HG03457 (cell line): ENCODE results near the gene TM4SF4.

Experiments
- ATAC-seq: cut with Tn5 transposase; IDR thresholded peaks from one replicate; pipeline ENCODE4 v1.9.1; 2021; ENCODE audit warnings: moderate number of reproducible peaks; ENCODE audit not compliant: unreplicated experiment

The TM4SF4 gene

GRCh38 chr3:149509526-149509925, 35.0 kb downstream of the TM4SF4 start:
- ATAC-seq = no peak

GRCh38 chr3:149510480-149510879, 36.0 kb downstream of the TM4SF4 start:
- no peak for ATAC-seq

GRCh38 chr3:149511040-149511626, 36.6 kb downstream of the TM4SF4 start:
- ATAC-seq = no peak

DNA sequence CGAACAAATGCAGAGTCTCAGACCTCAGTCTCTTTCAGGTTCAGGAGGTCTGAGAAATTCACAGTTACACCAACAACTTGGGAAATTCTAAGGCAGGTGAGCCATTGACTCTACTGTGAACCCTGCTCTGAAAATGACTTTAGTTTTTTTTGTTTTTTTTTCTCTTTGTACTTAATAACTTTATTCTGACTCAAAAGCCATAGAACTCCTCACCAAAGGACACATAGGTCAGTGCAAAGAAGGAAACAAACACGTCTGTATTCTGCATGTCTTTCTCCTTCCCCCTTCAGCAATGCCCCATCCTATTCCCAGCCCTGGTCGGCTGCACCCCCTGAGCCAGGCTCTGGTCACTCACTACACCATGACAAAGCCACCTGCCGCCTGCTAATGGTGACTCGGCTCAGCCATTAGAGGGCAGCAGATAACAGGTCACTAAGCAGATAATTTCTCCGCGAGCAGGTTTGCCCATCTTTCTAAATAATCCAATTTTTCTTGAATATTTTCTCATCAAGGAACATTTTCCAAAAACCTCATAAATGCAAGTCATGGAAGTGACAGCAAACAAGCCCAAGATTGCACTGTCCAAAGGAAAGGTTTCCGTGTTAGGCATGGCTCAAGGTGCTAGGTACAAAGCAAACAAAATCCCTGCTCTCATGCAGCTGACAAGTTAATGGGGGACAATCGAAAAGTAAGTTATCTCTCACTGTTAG, 37.7 kb downstream of the TM4SF4 start:
- peak; percentile 51 for ATAC-seq

GRCh38 chr3:149514471-149514870, 40.0 kb downstream of the TM4SF4 start:
- no peak for ATAC-seq

DNA sequence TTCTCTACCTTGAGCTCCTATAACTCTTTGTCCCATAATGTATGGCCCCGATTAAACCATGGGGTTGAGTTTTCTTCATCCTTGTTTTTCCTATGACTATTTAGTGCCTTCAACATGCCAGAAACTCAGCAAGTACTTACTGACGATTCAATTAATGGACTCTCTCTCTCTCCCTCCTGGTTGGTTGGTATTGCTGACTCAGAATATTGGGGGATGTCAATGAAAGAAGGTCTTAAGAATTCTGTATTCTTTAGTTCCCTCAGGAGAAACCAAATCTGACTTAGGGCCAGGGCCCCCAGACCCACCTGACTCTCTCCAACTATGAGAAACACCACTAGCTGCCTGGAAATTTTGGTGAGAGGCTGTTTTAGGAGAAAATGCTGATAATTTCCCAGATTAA, 40.8 kb downstream of the TM4SF4 start:
- no peak for ATAC-seq

GRCh38 chr3:149516920-149517319, 42.4 kb downstream of the TM4SF4 start:
- ATAC-seq = no peak

- no peak for ATAC-seq
Observed at GRCh38 chr3:149519912-149520311, 45.4 kb downstream of the TM4SF4 start.

DNA sequence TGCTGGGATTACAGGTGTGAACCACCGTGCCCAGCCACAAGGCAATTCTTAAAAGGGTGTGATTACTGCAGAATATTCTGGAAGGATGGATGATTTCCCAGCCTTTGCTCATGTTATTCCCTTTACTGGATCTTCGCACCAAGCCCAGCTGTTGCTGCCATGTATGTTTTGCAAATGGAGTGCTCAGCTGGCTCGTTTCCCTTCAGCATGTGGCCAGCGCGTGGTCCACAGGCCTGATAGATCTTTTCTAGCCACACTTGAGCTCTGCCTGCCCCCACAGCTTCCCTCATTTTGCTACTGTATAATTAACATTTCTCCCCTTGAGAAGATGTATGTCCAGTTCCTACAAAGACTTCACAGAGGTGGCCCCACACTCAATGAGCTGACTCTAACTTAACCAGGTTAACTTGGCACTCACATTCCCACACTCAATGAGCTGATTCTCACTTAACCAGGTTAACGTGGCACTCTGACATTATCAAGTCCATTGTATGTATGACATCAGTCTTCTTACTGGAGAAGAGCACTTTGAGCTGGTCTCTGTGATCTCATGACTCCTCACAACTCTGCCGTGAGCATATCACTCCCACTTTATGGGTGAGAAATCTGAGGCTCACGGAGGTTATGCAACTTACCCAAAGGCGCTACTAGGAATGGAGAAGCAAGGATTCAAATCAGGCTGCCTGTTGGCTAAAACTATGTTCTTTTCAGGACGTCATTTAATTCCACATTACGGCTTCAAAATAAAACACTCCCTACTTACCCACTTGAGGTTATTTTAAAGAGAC, 49.2 kb downstream of the TM4SF4 start:
- no peak for ATAC-seq

GRCh38 chr3:149527531-149528339, 53.2 kb downstream of the TM4SF4 start:
- no peak for ATAC-seq

- ATAC-seq = no peak
Observed at GRCh38 chr3:149528340-149528650, 53.8 kb downstream of the TM4SF4 start.

- ATAC-seq = no peak
Observed at GRCh38 chr3:149529099-149529498, 54.6 kb downstream of the TM4SF4 start.

GRCh38 chr3:149532489-149533180, 58.1 kb downstream of the TM4SF4 start:
- ATAC-seq = no peak

GRCh38 chr3:149534082-149534481, 59.6 kb downstream of the TM4SF4 start:
- ATAC-seq = no peak

- no peak for ATAC-seq
Observed at GRCh38 chr3:149534671-149535332, 60.3 kb downstream of the TM4SF4 start.

- no peak for ATAC-seq
Observed at GRCh38 chr3:149535333-149535685, 60.8 kb downstream of the TM4SF4 start.

GRCh38 chr3:149536429-149536828, 61.9 kb downstream of the TM4SF4 start:
- ATAC-seq = no peak

- no peak for ATAC-seq
Observed at GRCh38 chr3:149538371-149538770, 63.9 kb downstream of the TM4SF4 start.

- no peak for ATAC-seq
Observed at GRCh38 chr3:149541091-149541491, 66.6 kb downstream of the TM4SF4 start.
